GM19240 (cell line): ENCODE results near the gene ARID1A.
"Not testable (repeated sequence)": the region's sequence is repeated elsewhere in the genome, so short reads cannot be mapped to it uniquely, and the experiment has no call there.

Experiments used
- DNase-seq: peaks from one replicate; pipeline ENCODE4 v3.0.0; 2011; ENCODE audit warnings: low spot score; ENCODE audit not compliant: insufficient read length

ARID1A gene

DNA sequence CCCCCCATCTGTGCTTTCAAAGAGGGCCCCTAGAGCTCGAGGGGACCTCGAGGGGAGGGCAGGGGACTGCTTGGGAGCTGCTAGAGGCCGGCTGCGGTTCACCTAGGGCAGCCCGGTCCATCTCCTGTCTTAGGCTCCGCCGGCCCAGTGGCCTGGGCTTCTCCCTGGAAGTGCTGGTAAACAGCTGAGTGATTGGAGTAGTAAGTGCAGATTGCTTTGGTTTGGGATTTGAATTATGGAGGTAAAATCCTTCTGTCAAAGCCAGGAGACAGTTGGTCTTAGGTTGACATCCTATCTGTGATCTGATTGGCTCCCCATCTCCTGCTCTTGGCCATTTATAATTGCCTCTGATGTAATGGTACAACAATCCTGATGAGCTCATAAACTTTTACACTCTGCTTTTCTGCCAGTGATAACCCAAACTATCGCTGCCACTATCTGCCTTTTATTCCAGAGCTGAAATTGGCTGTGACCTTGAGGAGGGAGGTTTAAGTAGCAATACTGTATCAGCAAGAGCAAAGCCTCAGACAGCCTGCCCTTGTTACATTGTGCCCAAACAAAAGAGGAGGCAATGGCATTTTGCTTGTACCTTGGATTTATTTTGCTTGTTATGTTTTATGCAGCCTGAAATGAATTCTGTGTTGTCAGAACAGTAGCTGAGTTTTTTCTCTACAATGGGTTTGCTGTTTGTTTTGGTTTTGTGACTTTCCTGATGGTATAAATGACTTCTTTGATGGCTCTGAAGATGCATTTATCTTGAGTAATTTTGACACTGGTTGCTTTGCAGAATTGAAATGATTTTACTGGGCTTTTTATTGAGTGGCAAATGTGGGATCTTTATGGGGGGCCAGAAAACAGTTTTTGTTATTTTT, 2.4 kb downstream of the ARID1A start:
- no peak for DNase-seq

DNA sequence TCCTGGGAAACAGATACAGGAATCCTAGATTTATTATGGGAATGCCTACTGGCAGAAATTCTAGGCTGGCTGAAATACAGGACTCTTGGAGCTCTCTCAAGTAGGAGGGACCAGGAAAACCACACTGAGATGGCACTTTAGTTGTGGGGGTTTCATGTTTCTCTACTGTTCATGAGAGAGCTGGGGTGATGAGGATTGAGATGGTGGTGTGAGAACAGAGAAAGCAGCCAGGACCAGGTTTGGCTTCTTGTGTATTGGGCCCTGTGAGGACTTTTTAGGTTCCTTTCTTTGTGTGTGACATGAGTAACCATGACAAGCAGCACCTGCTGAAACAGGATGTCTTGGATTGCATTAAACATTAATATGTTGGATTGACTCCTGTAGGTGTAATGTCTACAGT, 4.9 kb downstream of the ARID1A start:
- DNase-seq = no peak

DNA sequence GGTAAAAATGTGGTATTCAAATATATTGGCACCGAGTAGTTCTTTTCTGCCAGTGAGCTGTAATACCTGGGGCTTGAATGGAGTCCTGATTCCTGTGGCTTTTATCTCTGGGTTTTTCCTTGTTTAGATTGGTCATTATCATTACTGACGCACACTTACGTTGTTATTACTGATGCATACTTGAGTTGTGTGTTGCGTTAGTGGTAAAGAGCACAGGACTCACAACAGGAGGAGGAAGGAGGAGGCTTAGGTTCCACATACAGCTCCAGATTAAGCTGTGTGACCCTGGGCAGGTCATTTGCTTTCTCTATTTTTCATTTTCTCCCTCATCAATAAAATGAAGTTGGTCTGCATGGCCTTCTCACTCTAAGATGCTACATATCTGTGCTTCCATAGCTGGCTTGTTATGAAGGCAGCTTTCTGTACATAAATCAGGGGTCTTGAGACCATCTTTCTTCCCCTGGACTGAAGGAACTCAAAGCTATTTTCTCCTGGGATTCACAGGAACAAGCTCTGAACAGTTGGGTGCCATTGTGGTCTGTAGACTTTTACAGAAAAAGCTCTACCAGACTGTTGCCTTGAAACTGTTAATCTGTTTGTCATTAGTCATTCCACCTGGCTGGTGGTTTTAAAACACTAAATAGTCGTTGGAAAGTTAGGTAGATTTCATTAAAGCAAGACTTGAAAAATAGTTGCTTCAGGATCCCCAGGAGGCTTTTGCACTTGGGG, 5.6 kb downstream of the ARID1A start:
- DNase-seq = no peak

DNA sequence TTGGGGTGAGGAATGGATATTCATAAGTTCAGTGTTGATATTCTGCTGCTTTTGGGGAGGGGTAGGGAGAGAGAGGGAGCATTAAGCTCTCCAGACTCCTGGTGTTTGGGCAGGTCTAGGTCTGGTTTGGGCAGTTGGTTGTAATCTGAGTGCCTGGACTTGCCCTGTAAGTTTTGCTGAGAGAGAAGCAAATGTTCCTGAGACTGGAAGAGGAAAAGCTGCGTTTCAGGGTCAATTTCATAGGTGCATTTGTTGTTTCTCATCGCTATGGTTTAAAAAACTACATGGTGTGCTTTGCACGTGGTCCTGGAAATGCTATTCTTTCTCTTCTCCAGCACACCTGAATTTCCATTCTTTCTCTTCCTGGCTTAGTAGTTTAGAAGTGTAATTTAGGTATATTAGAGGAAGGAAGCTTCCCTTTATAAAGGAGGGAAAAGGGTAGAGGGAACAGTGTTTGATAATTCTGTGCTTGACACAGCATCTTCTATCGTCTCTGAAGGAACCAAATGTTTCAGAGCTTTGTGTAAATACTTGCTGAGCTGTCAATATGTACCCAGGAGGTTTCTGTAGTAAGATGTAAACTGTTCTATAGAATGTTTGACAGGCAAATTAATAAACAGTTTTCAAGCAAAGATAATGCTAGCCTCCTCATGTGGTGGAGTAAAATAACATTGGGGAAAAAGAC, 6.3 kb downstream of the ARID1A start:
- no peak for DNase-seq

DNA sequence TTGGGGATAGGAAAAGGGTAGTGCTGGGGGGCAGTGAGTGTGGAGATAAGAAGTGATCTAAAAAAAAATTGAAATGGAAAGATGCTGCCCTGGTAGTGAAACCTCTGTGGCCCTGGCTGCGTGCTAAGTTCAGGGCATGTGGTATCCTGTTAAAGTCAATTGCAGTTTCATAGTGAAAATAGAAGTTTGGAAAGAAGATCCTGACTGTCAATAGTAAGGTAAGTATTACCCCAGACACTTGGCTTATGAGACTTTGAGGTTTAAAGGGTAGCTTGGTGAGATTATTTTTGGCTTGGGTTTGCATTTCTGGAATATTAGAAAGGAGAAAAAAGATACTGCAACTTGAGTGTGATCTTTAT, 6.8 kb downstream of the ARID1A start:
- no peak for DNase-seq

DNA sequence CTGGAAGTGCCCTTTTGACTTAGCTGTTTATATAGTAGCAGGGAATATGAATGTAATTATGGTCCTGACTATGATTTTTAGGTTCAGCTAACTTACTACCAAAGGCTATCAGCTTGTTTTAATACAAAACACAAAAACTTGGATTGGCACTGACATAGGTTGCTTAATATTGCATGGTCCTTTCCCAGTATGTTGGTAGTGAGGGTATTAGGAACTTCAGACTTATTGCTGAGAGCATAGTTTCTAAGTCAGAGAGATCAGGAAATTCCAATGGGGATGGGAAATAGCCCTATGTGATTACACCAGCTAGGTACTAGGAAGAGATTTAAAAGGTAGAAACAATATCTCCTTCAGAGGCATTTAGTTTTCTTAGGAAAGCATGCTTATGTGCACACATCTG, 7.7 kb downstream of the ARID1A start:
- no peak for DNase-seq

DNA sequence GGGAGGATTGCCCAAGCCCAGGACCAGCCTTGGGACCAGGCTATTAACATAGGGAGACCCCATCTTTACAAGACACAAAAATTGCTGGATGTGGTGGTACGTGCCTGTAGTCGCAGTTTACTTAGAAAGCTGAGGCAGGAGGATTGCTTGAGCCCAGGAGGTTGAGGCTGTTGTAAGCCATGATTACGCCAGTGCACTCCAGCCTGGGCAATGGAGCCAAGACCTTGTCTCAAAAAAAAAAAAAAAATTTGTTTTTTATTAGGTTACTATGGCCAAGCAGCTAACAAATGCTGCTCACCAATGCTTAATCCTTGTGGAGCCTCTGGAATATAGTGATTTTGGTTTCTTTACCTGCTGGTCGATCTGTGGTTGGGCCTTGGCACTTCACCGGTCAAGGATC, 8.8 kb downstream of the ARID1A start:
- no peak for DNase-seq

DNA sequence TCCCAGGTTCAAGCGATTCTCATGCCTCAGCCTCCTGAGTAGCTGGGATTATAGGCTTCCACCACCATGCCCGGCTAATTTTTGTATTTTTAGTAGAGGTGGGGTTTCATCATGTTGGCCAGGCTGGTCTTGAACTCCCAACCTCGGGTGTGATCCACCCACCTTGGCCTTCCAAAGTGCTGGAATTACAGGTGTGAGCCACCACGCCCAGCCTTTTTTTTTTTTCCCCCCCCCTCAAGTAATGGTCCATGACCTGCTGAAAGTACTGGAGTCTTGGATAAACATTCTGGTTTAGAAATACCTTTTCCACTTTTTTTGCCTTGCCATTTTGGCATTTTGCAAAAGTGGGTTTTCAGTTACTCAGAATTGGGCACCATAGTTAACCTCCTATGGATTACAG, 9.4 kb downstream of the ARID1A start:
- DNase-seq = not testable (repeated sequence)

DNA sequence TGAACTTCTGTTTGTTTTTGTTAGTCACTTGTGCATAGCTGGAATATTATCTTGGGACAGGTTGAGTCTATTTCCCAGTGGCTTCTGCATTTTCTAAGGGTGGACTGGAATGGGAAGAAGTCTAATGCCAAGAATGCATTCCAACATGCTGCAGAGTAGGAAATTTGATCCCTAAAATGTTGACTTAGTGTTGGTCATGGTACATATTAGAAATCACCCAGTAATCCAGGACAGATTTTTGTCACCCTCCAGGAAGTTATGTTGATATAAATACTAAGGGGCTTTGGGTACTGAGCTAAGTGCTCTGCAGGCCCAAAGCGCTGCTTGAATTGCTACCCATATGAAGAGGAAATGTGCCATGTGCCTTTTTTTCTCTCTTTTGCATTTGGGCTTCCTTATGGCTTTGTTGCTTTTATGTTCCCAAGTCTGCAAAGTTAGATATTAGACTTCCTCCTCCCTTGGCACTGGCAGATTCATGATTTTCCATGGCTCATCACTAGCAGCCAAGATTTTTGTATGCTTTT, 10.0 kb downstream of the ARID1A start:
- DNase-seq = no peak

DNA sequence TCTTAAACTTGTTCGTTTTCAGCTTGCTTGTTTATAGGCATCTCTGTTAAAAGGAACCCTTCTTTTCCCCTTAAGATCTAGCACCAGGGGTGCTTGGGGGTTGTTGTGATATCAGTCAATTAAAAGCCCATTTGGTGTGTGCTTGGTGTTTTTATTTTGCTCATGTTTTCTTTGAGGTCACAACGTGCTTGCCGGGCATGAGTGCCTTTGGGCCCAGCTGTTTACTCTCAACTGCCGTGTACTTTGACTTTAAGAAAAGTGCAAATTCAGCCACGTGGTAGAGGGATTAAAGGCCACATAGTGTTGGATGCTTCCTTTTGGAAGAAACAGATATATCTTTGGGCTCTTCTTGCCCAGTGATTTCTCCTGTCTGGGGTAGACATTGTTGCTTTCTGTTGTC, 10.5 kb downstream of the ARID1A start:
- DNase-seq = no peak

DNA sequence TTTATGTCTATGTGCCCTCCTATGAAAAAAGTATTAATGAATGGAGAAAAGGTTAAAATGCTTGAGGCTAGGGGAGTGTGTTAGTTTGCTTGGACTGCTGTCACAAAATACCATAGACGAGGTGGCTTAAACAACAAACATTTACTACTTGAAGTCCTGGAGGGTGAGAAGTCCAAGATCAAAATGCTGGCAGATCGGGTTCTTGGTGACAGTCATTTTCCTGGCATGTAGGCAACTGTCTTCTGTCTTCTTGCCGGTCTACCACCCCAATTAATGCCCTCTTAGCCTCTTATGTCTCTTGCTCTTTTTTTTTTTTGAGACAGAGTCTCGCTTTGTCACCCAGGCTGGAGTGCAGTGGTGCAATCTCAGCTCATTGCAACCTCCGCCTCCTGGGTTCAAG, 15.0 kb downstream of the ARID1A start:
- DNase-seq = no peak

DNA sequence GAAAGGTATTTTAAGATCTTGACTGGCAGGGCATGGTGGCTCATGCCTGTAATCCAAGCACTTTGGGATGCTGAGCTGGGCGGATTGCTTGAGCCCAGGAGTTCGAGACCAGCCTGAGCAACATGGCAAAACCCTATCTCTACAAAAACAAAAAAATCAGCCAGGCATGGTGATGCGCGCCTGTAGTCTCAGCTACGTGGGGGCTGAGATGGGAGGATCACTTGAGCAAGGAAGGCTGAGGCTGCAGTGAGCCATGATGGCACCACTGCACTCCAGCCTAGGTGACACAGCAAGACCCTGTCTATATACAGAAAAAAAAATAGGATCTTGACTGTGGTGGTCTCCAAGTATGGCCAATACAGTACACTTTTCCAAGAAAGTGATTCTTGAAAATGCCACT, 16.0 kb downstream of the ARID1A start:
- DNase-seq = no peak

DNA sequence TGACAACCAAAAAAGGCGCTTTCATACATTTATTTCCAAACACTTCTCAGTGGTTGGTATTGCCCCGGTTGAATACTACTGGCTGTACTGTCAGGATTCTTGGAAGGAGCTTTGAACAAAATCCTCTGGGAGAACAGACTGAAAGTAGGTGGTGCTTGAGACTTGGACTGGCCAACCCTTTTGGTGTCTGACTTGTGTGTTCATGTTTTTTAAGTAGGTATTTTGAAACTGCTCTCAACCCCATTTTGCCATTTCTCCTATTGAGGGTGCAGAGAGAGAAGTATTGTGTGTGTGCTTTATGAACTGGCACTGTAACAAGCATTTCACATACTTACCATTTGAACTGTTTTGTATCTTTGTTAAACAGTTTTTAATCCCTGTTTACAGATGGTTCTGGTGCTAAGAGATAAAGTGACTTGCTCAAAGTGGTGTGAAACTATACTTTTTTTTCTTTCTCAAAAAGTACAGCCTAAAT, 21.2 kb downstream of the ARID1A start:
- no peak for DNase-seq

DNA sequence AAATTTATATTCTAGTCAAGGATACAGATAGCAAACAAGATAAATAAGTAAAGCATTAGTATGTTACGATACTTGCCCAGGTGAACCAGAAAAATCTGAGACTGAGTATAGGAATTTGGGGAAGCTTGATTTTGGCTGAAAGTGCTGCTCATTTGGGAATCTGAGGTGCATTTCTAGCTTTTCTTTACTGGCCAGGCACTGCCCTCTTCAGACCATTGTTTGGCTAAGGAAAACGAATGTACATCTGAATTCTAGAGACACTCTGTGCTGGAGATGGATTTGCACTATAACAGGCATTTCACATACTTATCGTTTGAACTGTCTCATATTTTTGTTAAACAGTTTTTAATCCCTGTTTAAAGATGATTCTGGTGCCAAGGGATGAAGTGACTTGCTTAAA, 23.4 kb downstream of the ARID1A start:
- DNase-seq = no peak

DNA sequence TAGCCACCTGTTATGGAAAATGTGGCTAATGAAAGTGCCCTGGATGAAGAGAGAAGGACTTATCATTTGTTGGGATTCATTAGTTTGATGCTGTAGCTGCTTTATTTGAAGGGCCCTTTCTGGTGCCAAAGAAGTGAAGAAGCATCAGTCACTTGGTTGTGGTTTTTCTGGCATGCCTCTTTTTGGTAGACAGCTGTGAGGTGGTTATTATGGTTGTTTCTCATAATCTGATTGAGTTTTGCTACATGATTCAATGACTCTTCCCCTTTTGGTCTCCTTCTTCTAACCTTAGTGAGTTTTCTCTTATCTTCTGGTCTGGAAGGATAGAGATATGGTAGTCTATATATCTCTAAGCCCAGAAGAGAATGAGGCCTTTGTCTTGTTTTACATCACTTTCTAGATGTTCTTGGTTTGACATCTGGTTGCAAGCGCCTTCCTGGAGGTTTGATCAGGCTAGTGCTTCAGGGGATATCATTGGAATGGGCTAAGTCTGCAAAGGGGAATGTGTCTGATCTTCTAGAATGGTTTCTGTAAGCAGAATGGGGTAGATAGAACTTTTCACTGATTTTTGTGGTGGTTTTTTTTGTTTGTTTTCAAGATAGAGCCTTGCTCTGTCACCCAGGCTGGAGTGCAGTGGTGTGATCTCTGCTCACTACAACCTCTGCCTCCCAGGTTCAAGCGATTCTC, 26.0 kb downstream of the ARID1A start:
- DNase-seq = no peak

DNA sequence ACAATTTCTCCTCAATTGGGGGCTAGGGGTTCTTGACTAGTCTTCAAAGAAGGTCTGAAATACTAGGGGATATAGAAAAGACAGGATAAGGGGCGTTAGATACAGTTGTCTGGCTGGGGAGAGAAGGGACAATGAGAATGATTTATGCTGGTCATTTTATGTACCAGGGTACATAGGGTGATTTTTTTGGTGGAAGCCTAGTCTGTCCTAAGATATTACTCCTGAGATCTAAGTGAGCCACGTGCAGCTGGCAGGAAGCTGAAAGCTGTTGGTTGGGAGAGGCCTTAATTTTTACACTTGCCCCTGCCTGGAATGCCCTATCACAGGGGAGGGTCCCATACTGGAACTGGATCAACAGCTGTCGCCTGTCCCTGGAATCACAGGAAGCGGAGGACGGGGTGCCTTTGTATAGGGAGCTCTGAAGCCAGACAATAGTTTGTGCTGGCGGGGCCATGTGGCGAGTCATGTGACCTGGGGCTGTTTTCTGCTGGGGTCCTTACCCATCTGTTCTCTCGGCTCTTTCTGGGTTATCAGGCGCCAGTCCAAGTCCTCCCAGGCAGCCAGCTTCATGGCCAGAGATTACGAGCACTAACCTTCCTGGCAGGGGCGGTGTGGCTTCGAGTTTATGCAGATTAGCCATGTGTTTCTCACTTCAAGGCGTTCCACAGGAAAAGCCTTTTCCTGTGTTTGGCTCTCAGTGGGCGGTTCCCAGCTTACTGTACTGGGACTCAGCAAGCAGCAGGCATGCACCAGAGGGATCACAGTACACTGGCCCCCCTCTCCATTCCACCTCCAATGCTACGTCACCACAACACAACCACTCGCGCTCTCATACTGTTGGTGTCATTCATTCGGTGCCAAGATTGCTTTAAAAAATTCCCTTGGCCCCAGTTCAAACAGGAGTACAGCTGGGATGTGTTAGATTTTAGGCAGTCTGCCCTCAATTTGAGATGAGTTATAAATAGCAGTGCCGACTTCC, 27.5 kb downstream of the ARID1A start:
- DNase-seq = no peak

DNA sequence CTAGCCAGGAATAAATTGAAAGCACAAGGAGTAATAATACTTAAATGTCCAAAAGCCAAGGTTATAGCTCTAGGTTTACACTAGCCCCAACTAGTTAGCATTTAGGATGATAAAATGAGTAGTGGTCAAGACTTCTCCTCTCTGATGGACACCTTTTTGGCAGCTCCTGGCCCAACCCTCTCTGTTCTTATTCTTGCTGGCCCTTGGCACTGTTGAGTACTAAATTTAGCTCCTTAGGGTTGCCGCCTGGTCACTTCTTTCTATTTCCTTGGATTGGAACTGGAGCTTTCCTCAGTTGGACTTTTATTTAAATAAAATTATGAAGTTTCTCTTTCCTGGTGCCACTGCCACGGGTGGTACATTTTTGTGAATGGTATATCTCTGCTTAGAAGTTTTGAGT, 28.3 kb downstream of the ARID1A start:
- DNase-seq = no peak

DNA sequence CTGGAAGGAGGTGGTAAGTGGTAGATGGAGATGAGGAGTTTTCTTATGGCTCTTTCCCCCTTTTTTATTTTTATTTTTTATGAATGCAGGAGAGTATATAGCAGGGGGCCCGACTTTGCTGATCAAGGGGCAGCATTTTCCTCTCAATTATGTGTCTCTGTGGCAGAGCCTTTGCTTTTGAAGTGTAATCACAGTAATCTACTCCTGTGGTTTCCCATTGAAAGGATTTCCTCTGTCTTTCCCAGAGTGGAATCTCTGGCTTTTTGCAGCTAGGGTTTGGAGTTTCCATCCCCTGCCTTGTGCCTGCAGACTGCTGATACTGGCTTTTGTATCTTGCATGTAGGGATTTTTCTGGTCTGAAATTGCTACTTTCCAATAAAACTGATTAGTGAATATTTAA, 29.1 kb downstream of the ARID1A start:
- DNase-seq = no peak

DNA sequence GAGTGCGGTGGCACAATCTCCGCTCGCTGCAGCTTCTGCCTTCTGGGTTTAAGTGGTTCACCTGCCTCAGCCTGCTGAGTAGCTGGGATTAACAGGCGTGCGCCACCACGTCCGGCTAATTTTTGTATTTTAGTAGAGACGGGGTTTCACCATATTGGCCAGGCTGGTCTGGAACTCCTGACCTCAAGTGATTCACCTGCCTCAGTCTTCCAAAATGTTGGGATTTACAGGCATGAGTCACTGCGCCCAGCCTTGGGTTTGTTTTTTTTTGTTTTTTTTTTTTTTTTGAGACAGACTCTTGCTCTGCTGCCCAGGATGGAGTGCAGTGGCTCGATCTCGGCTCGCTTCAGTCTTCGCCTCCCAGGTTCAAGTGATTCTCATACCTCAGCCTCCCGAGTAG, 30.1 kb downstream of the ARID1A start:
- not testable (repeated sequence) for DNase-seq

DNA sequence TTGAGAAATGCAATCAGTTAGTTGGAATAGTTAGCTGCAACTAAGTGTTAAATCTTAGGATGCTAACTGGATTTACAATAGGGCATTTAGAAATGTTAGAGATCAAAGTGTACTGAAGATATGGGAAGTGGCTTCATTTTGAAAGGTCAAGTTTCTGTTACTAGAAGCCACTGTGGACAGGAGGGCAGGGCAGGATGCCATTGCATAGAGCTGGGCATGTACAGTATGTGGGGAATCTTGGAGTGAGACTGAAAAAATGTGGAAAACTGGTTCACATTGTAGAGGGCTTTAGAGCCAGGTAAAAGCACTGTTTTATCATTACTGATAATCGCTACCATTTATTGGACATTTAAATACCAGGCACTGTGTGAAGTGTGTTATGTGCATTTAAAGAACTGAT, 31.0 kb downstream of the ARID1A start:
- no peak for DNase-seq
